H1 (cell line): ENCODE data around the gene MTFP1. TPM values are rescaled to one million over a fixed set of nuclear protein-coding genes. Genes with fewer than 3 reads are reported as not detected.

Source experiments
- ATF3 ChIP-seq: IDR thresholded peaks from 2 replicates; pipeline ENCODE4 v1.6.1; 2011; ENCODE audit warnings: low read depth, mild to moderate bottlenecking, low read length; ENCODE audit not compliant: insufficient read depth
- BRCA1 ChIP-seq: IDR thresholded peaks from 2 replicates; pipeline ENCODE4 v1.6.1; 2012; ENCODE audit warnings: low read depth, low read length, improper control_type of control experiment
- CHD7 ChIP-seq: fragments of 300-600 bp; sonication (generic); IDR thresholded peaks from 2 replicates; pipeline ENCODE4 v1.7.1; 2012; ENCODE audit warnings: low read length, moderate library complexity, mild to moderate bottlenecking, inconsistent platforms; ENCODE audit not compliant: insufficient replicate concordance
- SP2 ChIP-seq: IDR thresholded peaks from 2 replicates; pipeline ENCODE4 v1.6.1; 2012; ENCODE audit warnings: mild to moderate bottlenecking, low read length, inconsistent platforms
- SRF ChIP-seq: IDR thresholded peaks from 2 replicates; pipeline ENCODE4 v1.6.1; 2011; ENCODE audit warnings: mild to moderate bottlenecking, low read depth, low read length, moderate library complexity
- SUZ12 ChIP-seq: fragments of 200-600 bp; sonication (generic); IDR thresholded peaks from 2 replicates; pipeline ENCODE4 v1.6.1; 2012; ENCODE audit warnings: mild to moderate bottlenecking, inconsistent platforms, low read length, moderate library complexity, mixed read lengths
- TAF7 ChIP-seq: optimal IDR thresholded peaks from 2 replicates; pipeline ENCODE3; 2011; ENCODE audit warnings: low read depth, mild to moderate bottlenecking, inconsistent platforms, low read length, moderate library complexity, borderline replicate concordance
- polyA plus RNA-seq, 7 experiments: library from polyadenylated mRNA; depleted of rRNA in 3 of 7; stranded (reverse) in 5 of 7; unstranded in 2 of 7; fragments of >200 nt in 5 of 7; fragments of 200-250 nt in 2 of 7; gene quantifications; 1 replicate in 5 of 7; 2 replicates in 1 of 7; 4 replicates in 1 of 7; pipeline versions ENCODE4 v1.2.1 to v1.2.3, GENCODE V29; 2011 to 2013; ENCODE audit warnings: missing spikeins in 2 of 7, mixed read lengths in 2 of 7
- total RNA-seq: library from RNA; stranded (reverse); fragmentation: NEBNext Ultra II Directional; extraction: Animal tissue kit (Norgen Biotek cat#: 25700); gene quantifications from 2 replicates; pipeline ENCODE4 v1.2.1, GENCODE V29; 2021

MTFP1 gene
- total and polyA plus RNA-seq, 2 of the 8 experiments (the other 6 are each of a cell fraction or from before 2014, with no cell fraction given) = 59.8 to 98.8 TPM

GRCh38 chr22:30405731-30406130 is 19.8 kb upstream of the MTFP1 start (continued):
- no peak for TF ChIP-seq CHD7
- no peak for TF ChIP-seq SUZ12
- no peak for TF ChIP-seq SP2
- TF ChIP-seq TAF7 = no peak
- TF ChIP-seq SRF = no peak
- no peak for TF ChIP-seq ATF3
- no peak for TF ChIP-seq BRCA1
